Measurements from ENCODE around the gene OPRM1. TPM values are rescaled to one million over a fixed set of nuclear protein-coding genes. Genes with fewer than 3 reads are reported as not detected.

Gene OPRM1
- total RNA-seq, 1 donor from 2014 or later, result not detected

DNA sequence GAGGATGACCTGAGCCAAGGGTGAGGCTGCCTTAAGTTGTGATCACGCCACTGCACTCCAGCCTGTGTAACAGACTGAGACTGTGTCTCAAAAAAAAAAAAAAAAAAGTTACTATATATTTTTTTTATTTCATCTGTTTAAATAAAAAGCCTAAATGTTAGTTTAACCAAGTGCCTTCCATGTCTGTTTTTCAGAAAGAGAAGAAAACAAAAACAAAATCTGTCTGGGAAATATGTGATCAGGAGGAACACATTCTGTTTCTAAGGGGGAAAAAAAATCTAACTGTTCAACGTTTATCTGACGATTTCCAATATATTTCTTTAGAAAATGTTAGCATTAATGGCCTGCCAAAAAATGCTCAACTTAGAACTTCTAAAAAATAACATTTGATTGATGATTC, 170.5 kb downstream of the OPRM1 start:
- DNase-seq (no peak), ATAC-seq (no peak)
- no peak overlapping the region for H3K27ac ChIP-seq
- H3K27me3 ChIP-seq, result no peaks in the 10 kb centered on the region
- intact Hi-C loops (cut with DNase I), result no loop called here
- no peaks in the 10 kb centered on the region for H3K36me3 ChIP-seq
- H3K4me1 ChIP-seq, result no peaks in the 10 kb centered on the region
- no peak for TF ChIP-seq CTCF (IDR thresholded peaks at IDR 0.05)
- H3K9me3 ChIP-seq, result no peaks in the 10 kb centered on the region
- H3K4me3 ChIP-seq, result no peak overlapping the region

DNA sequence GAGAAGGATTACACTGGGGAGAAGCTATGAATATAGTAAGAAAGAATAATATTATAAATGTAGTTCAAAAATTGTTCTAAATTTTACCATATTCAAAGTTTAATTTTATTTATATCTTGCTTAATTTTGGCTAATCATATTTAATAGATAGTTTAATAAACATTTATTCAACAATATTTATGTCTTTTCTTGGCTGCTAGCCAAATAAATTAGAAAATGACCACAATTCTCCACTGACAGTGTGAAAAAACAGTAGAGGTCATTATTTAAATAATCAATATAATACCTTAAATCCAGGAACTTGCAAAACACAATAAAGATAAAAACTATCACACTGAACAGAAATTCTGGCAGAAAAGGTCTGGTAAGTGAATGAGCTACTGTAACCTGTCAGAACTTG, 171.6 kb downstream of the OPRM1 start:
- TF ChIP-seq CTCF (IDR thresholded peaks at IDR 0.05), result no peak
- H3K36me3 ChIP-seq, result no peaks in the 10 kb centered on the region
- H3K4me3 ChIP-seq, result no peak overlapping the region
- intact Hi-C loops (cut with DNase I), result no loop called here
- no peak for ATAC-seq
- DNase-seq, result no peak
- H3K4me1 ChIP-seq, result no peaks in the 10 kb centered on the region
- H3K27me3 ChIP-seq, result no peaks in the 10 kb centered on the region
- no peak overlapping the region for H3K27ac ChIP-seq
- H3K9me3 ChIP-seq, result no peaks in the 10 kb centered on the region

DNA sequence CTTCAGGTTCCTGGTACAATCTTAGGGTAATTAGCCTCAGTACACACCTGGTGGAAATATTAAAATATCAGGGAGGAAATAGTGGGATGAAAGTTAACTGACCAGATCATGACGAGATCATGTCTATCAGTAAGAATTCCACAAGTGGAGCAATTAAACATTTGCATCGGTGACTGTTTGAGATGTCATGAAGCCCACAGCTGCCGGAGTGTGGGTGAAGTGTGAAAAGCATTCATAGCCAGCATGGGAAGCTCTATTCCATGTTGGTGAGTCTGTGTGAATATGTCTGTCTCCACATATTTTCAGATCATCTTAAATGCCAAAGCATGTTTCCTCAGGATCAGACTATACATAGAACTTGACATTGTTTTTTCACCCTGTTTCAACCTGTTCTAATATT, 174.7 kb downstream of the OPRM1 start:
- TF ChIP-seq CTCF (IDR thresholded peaks at IDR 0.05), result no peak
- ATAC-seq, result no peak
- no peak overlapping the region for H3K4me3 ChIP-seq

DNA sequence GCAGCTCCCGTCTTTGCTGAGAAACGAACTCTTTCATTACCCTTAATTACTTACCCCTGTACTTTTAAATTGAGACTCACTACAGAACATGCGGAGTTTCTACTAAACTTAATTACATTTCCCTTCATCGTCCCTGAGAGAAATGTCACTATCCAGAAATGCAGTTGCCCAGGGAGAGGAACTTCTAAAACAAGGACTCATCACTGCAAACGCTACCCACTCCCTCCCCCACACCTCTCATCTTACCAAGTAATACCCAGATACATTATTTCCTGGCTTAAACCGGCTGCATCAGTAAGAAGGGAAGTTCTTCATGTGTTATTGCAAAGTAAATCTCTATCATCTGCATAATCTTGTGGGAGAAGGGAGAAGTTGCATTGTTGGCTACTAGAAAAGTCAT, 179.3 kb downstream of the OPRM1 start:
- no peak for TF ChIP-seq CTCF (IDR thresholded peaks at IDR 0.05)
- no peak overlapping the region for H3K27ac ChIP-seq
- H3K9me3 ChIP-seq, result no peaks in the 10 kb centered on the region
- H3K4me1 ChIP-seq, result no peaks in the 10 kb centered on the region
- no peaks in the 10 kb centered on the region for H3K36me3 ChIP-seq
- DNase-seq, result no peak
- no peaks in the 10 kb centered on the region for H3K27me3 ChIP-seq
- intact Hi-C loops (cut with DNase I), result no loop called here
- no peak overlapping the region for H3K4me3 ChIP-seq
- peak; percentile 71 for ATAC-seq

More for the DNA sequence above, 174.7 kb downstream of the OPRM1 start:
- no peaks in the 10 kb centered on the region for H3K9me3 ChIP-seq
- H3K27ac ChIP-seq, result no peak overlapping the region
- DNase-seq, result no peak
- H3K36me3 ChIP-seq, result no peaks in the 10 kb centered on the region
- intact Hi-C loops (cut with DNase I), result no loop called here
- no peaks in the 10 kb centered on the region for H3K4me1 ChIP-seq
- no peaks in the 10 kb centered on the region for H3K27me3 ChIP-seq

- Histone ChIP-seq H3K27me3 (no peaks in the 10 kb centered on the region), H3K36me3 (no peaks in the 10 kb centered on the region), H3K27ac (no peak overlapping the region), H3K9me3 (no peaks in the 10 kb centered on the region), H3K4me1 (no peaks in the 10 kb centered on the region), H3K4me3 (no peak overlapping the region)
- ATAC-seq (no peak), DNase-seq (no peak)
- no peak for TF ChIP-seq CTCF (IDR thresholded peaks at IDR 0.05)
- intact Hi-C loops (cut with DNase I), result no loop called here
These were observed 179.7 kb downstream of the OPRM1 start for GRCh38 chr6:154218787-154219186.

DNA sequence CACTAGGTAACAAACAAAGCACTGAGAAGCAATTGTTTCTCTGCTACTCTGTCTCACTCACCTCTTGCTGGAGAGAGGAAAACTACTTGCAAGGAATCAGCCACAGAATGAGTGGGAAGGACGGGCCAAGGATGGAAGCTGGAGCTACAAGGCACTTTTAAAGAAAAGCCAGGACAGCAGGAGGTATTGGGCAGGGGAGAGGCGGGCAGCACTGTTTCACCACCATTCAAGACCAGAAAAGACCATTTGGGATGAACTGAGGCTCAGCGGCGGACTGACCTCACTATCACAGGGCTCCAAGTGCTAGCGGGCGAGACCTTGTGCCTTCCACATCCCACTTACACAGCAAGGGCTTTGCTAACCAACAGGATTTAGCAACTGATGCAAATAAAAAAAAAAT, 180.2 kb downstream of the OPRM1 start:
- no peak for ATAC-seq
- intact Hi-C loops (cut with DNase I), result no loop called here
- Histone ChIP-seq H3K9me3 (no peaks in the 10 kb centered on the region), H3K36me3 (no peaks in the 10 kb centered on the region), H3K27me3 (no peaks in the 10 kb centered on the region), H3K4me3 (no peak overlapping the region), H3K4me1 (no peaks in the 10 kb centered on the region), H3K27ac (no peak overlapping the region)
- TF ChIP-seq CTCF (IDR thresholded peaks at IDR 0.05), result no peak
- no peak for DNase-seq
